ENCODE measurements around the gene RPIA.
"Not testable (repeated sequence)": the region's sequence is repeated elsewhere in the genome, so short reads cannot be mapped to it uniquely, and the experiment has no call there.

The RPIA gene

DNA sequence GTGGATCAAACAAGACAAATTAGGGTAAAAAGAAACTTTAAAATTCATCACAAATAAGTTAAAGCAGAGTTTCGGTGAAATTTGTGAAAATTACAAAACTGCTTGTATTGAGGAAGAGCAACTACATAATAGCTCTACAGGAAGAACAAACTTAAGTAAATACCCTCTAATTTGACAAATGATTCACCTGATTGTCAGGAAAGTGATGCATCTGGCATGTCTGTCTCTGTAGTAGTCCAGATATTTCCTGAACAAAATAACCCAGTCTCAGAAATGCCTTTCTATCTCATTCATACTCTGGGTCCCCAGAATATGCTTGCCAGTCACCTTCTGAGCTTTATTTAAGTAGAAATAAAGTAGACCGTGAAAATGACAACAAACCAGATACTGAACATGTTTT is 104.5 kb downstream of the RPIA start:
- DNase-seq; H3K4me3 ChIP-seq (ENCODE audit: low read depth, low read length); in situ Hi-C loops (cut with HindIII; ENCODE audit: low pct_ligation_motif_present, low sequenced_read_pairs); H3K27me3 ChIP-seq (replicated peaks); H3K27ac ChIP-seq; H3K36me3 ChIP-seq (replicated peaks): not testable (repeated sequence)

GRCh38 chr2:88796523-88796922 is 105.0 kb downstream of the RPIA start:
- in situ Hi-C loops (cut with HindIII; ENCODE audit: low pct_ligation_motif_present, low sequenced_read_pairs); H3K27me3 ChIP-seq (replicated peaks); H3K36me3 ChIP-seq (replicated peaks); H3K4me3 ChIP-seq (ENCODE audit: low read depth, low read length); DNase-seq; H3K27ac ChIP-seq: not testable (repeated sequence)

- DNase-seq; H3K27ac ChIP-seq; H3K4me3 ChIP-seq (ENCODE audit: low read depth, low read length); H3K27me3 ChIP-seq (replicated peaks); H3K36me3 ChIP-seq (replicated peaks); in situ Hi-C loops (cut with HindIII; ENCODE audit: low pct_ligation_motif_present, low sequenced_read_pairs): not testable (repeated sequence)
These were observed 105.7 kb downstream of the RPIA start for GRCh38 chr2:88797164-88797563.

Measured in brain microvascular endothelial cell (primary cell).